Right hindlimb (tissue), 1 donor: ENCODE data around the gene DPP6.

Experiments used
- DNase-seq: peaks from one replicate; pipeline ENCODE4 v3.0.0-alpha.2; 2018

DPP6 gene

DNA sequence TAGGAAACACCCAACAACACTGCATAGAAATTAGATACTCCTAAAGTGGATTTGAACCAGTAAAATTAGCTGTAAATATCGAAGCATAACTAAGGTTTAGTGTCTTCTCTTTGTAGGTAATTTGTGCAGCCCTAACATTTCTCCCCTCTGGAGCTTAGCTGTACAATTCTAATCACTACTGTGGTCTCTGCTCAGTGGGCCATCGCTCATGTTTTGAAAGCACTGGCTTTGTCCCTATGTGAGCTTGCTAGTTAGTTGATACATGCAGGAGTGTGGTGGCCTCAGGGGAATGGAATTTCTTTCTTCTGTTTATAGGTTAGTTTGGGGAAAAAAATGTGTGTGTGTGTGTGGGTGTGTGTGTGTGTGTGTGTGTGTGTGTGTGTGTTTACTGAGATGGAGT, 373.1 kb downstream of the DPP6 start:
- no peak for DNase-seq

DNA sequence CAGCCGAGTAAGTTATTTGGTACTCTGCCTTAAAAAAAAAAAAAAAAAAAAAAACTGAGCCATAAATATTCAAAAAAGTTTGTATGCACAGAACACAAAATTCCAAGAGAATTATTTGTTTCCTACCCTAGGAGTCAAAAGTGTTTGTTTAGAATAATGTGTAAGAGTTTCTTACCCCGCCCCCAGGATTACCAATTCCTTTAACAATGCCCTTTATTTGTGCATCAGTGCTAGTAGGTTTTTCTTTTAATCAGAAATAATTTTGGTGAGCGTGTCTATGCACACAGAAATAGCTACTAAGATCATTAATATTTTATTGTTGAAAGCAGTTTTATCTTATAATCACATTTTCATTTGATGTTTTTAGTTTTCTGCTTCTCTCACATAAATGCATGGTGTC, 374.6 kb downstream of the DPP6 start:
- DNase-seq, result no peak

DNA sequence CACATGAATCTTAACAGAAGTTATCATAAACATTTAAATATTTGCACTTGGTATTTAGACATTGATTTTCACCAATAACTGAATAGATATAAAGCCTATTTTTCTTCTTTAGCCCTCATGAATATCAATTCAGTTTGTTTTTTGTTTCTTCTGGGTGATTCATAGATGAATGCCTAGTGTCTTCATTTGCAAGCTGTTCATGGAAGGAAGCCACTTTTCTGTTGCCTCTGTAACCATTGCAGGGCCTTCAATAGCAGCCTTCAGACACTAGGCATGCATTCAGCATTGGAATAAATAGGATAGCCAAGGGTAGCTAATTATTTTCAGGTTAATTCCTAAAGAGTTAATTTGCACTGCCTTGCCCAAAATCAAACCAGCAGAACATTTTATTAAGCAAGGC, 375.3 kb downstream of the DPP6 start:
- DNase-seq, result no peak

DNA sequence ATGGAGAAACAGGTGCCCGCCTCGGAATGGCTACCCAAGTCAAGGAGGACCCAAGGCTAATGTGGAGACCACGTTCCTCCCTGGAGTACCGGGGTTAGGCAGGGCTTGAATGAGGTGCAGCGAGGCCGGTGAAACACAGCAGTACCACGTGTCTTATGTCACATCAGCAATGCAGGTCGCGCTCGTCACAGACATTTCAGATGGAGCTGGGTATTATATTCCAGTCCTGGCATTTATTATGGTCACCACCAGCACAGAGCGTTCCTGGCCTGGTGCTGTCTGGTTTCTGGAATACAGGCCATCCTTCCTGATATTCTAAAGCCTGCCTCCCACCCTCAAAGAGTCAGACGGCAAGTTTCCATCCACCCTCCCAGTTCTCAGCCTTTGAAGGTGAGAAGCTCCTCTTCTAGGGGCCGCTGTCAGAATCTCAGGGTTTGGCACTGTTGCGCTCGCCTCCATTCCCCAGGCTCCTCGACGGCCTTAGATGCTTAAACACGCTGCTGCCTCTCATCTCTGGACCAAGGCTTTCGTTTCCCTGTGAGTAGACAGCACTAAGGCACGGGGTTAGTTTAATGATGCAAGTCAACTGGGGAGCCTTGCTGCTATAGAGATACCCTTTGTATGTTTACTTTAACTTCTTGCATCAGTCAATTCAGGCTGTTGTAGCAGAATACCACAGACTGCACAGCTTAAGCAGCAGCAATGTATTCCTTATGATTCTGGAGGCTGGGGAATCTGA, 377.6 kb downstream of the DPP6 start:
- DNase-seq, result no peak

DNA sequence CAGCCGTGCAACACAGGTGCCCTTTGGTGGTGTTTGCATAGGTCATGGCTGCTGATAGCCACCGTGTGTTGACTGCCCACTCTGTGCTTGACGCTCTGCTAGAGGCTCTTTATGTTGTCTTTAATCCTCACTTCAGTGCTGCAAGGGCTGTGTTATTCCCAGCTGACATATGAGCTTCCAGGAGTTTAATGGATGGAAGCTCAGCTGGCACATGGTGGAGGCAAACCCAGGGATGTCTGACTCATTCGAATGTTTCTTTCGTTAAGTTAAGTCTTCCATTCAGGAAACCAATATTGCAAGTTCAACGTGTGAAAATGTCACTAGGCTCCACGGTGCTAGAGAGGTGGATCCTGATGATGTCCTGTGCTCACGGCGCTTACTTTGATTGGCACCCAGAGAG, 378.4 kb downstream of the DPP6 start:
- DNase-seq, result no peak

DNA sequence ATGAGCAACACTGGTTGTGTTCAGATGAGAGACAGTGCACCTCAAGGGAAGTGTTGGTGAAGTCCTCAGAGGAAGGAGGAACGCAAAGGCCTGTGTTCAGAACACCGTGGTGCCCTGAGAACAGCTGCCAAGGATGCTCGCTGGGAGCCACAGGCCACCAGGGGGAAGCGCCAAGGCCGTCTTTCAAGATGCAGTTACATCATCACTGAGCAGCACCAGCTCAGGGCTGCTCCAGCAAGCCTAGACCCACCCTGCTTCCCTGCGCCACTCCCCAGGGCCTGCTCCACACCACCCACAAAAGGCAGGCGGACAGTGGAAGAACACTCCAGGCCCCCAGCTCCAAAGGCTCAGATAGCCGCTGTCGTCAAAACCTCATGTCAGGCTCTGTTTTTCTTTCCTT, 378.8 kb downstream of the DPP6 start:
- no peak for DNase-seq

DNA sequence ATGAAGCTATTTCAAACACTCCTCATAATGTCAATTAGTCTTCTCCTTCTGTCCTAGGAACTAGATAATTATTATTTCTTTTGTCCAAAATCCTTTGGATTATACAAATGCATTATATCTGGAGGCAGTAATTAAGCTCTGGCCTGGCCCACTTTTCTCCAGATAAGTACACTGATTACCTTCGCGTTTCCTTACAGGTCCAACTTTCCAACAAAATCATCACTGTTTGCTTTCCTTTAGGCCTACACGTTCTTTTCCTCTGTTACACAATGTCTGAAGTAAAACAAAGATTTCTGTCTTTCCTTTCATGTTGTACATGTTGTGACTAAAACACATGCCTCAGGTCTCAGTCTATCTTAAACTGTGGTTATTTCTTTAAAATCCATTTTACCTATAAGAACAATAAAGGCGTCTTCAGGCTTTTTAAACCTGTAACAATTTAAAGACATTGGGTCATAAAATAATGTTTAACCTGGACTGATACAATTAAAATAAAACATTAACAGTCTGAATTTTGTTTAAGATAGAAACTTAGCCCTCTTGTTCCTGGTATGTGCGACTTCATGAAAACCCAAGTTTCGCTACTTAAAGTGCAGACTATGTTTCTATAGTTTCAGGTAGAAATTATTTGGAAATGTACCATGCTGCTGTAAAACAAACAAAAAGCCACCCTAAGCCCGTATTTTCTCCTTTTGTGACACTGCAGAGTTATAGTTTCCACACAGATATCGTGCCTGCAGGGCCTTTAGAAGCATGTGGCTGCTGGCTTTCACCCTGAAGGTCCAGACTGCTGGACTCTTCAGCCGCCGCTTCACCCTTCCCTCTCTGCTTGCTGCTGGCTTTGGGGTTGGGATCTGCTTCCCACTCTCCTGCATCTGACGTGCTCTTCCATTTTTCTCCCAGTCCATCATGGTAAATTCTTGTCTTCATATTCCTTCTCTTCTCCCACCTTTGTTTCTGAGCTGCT, 381.7 kb downstream of the DPP6 start:
- no peak for DNase-seq

DNA sequence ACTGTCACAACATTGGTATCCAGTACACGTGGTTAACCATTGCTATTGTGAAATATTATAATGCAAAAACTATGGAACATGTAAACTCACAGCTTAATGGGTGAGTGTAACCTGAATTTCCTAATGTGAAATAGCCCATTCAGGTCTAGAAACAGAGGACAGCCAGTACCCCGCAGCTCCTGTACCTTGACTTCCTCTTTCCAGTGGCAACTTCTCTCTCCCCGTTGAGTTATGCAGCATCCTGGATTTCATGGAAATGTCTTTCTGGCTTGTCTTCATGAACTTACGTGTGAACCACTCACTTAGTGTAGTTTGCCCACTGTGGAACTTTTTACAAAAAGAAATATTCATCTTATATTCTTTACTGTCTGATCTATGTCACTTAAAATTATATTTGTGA, 384.4 kb downstream of the DPP6 start:
- no peak for DNase-seq

DNA sequence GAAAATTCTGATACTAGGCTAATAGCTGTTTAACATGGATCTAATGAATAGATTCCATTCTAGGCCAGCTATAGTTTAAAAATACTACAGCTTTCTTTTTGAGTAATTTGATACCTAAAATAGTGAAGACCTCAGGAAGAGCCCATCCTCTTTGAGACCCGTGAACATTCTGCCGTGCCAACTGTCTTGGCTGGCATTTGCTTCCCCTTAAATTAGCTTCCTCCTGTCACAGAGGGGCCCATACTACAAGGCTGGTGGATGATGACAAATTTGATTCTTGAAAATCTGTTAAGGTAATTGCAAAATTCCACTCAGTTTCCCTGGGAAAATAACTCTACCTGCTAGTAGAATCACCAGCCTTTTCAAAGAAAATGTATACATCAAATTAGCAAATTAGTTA, 385.0 kb downstream of the DPP6 start:
- no peak for DNase-seq

DNA sequence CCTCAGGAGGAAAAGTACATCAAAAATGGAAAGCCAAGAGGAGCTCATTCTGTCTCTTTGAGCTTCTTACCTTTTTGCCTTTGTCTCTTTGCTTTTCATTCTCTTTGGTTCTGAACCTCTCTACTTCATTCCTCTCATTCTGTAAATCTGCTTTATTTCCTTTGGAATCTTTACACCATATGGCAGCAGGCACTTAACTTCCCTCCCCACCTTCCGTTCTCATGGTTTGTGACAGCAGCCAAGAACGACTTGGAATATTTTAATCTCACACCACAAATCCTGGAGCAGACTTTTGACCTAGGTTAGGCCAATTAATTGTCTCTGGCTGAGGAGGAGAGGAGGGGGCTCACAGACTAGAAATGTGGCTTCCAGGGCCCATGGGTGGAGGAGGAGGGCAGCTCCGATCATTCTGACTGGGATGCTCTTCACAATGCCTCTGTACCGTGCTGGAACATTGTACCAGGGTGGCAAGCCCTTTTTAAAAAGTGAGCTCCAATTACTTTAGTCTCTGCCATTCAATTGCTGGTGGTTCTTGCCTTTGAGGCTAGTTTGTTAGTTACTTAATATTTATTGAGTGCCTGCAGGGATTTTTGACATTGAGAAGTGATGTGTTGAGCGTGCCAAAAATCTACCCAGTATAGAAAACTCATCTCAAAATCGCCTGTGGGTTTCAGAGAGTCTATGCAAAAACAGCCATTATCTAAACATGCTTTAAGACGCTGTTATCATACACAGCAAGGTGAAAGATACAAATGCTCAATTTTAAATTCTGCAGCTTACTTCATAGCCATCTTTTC, 386.6 kb downstream of the DPP6 start:
- DNase-seq, result no peak

DNA sequence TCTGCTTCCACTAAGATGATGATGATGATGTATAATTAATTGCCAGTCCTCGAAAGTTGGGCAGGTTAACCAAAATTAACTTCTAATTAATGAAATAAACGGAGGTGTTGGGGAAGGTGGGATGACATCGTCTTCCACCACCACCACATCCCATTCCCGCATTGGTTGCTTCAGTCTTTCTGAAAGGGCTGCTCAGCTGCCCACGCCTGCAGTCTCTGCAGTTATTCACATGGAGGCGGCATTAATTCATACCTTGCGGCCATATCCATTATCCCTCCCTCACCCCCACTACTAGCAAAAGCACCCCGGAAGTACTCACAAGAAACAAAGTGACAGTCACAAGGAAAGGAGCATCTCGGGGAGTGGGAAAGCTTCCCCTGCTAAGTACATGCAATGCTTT, 387.9 kb downstream of the DPP6 start:
- no peak for DNase-seq

DNA sequence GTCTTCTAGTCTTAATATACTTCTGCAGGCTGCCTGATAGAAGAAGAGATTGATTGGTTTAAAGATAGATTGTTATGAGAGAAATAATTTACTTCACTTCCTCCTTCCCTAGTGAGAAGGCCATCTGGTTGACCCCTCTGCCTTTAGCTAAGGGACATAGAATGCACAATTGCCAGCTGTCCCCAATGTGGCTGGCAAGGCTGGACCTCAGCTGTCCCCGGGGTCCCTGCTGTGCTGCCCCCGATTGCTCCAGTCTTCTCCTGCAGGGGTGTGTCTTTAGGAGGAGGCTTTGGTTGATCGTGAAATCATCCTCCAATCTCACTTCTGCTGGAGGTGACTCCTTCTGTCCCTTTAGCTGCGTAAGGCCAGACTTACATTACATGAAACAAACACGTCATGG, 388.5 kb downstream of the DPP6 start:
- no peak for DNase-seq

DNA sequence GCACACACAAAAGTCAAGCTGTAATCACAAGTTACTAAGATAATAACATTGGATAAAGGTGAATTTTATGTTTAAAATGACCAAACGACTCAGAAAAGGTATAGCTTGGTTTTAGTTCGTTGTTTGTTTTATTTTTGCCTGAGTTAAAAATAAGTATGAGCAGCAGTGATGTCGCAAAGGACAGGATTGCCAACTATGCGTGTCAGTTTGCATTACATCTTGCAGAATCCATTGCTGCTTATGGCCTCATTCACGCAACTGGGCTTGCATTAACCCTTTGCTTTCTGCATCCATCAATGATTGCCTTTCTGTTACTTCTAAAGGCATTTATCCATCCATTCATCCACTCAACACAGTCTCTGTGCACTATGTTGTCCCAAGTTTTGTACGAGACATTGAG, 389.6 kb downstream of the DPP6 start:
- DNase-seq, result no peak

DNA sequence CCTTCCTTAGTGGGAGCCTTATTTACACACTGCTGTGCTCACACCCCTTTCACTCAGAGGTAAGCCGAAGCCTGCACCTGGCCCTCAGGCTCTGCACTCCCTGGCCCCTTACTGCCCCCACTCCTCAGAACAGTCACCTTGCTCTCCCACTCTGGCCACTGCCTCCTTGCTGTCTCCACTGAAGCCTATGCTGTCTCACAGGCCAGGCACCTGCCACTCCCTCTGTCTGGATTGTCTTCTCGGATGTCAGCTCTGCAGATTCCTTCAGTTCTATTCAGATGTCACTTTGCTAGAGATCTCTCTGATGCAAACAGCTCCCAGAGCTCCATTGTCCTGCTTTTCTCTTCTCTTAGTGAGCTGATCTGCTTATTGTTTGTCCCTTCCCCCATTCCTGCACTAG, 390.7 kb downstream of the DPP6 start:
- no peak for DNase-seq

DNA sequence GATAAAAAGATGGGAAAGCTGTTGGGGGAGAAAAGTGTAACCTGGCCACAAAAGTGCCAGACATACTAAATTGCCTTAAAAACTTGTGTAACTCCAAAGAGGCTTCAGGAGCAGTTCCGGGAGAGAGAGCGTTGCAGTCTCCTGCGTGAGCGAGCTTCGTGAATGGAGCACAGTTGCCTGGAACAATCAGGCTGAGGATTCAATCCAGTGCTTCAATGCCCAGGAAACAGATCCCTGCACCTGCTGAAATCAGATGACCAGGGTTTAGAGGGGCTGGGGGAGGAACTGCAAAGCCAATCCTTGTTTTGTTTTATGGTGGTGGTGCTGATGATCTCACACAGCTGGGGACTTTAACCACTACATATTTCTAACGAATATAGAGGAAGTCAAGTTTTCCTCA, 398.3 kb downstream of the DPP6 start:
- DNase-seq, result peak; percentile 52

DNA sequence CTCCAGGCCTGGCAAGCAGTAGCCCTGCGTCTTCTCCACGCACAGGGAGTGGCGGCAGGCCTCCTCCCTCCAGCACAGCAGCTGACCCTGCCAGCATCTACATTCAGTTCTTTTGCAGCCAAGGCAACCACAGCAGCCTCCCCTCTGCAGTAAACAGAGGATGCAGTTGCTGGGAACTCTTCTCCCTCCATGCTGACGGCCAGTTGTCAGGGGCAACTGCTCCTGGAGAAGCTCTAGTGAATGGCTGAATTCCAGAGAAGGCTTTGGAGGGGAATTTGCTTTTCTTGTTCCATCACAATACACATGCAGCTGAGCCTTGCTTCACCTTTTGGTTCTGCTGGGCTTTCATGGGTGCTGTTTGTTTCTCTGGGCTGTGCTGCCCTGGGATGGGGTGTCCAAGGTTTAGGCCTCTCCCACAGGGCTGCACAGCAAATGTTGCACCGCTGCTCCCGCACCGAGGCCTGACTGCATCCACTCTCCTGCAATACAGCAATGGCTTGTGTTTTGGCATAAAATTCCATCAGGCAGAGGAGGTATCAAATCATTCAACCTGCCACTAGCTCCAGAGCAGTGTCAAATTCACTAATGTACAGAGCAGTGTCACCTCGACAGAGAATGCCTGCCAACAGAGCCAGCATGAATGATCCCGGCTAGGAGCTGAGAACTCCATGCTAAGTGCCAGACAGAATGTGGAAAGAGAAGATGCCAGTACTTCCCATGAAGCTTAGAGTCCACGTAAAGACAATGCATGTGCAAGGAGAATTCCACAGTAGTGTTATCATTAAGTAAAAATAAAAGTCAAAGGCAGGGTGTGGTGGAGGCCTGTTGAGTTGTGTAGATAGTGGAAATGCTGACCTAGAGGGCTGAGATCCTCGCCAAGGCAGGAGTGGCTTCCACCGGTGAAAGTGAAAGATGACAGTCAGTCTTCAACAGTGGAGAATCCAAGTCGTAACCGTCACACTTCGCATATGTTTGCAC, 399.6 kb downstream of the DPP6 start:
- DNase-seq, result peak; percentile 76

DNA sequence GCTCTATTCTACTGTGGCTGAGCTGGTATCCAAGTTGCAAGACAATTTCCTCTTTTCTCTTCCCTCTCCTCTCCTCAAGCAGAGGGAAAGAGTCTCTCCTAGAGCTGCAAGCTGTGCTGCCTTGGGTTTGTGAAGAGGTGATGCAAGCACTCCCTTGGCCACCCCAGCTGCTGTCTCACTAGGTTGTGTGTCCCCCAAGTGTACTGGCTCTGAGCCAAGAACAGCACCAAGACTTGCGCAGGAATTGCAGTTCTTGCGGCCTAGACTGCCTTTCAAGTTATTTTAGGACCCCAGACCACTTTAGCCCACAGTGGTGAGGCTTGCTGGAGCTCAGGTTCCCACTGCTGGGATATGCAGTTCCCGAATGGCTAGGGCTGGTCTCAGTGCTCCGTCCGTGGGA, 411.6 kb downstream of the DPP6 start:
- no peak for DNase-seq

DNA sequence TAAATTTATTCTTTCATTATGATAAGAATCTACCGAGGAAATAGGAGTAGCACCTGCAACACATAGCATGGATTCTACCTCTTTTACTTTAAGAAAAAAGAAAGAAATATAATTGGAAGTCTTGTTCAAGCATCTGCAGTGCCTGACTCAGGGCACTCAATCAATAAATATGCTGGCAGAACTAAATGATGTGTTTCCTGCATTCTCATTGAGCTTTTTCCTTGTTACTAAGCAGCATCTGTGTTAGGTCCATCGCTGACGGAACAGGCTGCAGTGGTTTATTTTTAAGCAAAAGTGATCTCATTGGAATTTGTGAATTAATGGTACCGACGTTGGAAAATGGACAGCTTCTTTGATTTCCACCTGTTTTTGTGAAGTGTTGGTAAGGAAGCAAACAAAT, 417.5 kb downstream of the DPP6 start:
- no peak for DNase-seq

DNA sequence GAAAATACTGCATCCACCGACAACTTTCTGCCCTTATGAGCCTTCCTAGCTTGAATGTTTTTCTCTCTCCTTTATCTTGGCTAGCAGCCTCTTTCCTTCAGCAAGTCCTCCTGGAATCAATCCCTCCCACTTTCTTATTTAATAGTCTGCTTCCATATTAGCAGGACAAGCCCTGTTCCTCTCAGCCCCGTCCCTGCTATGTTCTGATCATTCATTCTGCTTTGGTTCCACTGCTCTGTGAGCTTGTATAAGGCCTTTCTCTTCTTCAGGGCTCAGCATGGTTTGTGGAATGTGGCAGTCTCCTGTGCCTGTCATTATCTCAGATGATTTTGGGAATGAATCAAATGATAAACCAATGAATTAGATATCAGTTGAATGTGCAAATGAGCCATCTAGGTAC, 420.1 kb downstream of the DPP6 start:
- DNase-seq, result no peak

DNA sequence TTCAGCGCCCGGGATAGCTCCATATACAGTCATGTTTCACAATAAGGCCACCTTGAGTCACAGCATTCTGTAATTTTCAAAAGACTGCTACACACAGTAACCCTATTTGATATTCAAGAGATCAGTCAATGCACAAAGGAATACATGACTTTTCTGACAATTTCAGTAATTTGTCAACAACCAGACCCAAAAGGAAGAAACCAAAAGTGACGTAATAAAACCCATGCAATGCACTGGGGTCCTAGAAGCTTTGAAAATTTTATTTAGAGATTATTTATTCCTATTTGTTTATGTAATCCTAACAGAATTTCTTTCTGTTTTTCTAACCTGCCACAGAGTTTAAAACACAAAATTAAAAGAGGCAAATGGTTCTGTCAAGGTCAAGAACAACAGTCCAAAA, 421.2 kb downstream of the DPP6 start:
- no peak for DNase-seq

DNA sequence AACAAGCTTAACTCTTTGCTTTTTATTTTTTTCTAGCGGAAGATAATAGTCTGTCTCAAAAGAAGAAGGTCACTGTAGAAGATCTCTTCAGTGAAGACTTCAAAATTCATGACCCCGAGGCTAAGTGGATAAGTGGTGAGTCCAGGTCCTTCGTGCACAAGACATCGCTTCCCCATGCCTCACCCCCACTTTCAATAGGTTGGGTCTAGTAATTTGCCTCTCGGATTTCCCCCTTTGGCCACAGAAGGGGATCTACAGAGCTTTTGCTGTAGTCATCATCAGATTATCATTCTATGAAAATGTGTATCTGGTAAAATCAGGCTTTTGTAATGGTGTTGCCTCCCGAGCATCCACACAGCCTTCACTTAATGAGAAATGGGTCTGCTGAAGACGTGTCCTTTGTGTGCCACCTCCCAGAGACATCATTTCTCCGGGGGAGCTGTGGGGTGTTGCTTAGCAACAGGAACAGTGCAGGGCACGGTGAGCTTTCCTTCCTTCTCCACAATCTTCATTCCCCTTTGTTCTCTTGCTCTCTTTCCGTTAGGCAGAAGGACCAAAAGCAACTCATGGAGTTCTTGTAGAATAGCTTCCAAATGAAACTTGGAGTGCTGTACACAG, 422.8 kb downstream of the DPP6 start:
- DNase-seq, result no peak

DNA sequence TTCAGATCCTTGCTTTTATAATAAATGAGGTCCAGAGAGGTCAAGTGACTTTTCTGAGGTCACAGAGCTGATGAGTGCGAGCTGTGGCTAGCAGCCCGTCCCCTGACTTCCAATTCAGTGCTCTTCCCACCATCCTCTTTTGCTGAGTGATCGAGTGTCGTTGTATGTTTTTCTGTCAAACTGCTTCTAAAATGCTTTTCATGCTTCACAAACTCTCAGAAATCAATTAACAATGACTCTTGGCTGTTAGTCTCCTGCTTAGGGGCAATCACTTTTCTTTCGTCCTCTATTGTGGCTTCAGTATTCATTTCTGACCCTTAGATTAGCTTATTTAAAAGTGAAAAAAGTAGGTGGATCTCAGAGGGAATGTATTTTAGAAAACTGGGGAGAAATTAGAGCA, 423.7 kb downstream of the DPP6 start:
- DNase-seq, result no peak
